ENCODE data around the gene CCDC70.

DNA sequence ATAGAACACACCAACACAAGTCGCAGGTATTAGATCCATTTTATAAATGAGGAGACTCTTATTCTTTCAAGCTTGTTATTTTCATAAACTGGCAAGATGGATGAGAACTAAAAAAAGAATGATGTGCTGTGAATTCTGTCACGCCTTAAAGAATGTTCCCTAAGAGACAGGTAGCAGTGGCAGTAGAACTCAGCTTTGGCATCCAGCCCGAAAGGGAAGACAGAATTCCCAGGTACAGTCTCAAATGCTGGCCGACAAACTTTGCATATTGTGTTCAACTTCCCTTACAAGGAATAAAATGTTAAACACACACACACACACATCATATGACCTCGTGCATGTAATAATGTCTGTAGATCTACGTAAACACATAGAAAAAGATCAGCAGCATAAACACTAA is 20.0 kb upstream of the CCDC70 start:
- TF ChIP-seq SUZ12 (IDR thresholded peaks at IDR 0.05; ENCODE audit: low read length) (no peak), RAD21 (IDR thresholded peaks at IDR 0.05 in 1 of 2, conservative IDR thresholded peaks at IDR 0.05 in 1 of 2; ENCODE audit: low read depth in 2 of 2, low read length in 2 of 2) (no peak), CHD2 (IDR thresholded peaks at IDR 0.05; ENCODE audit: low read length) (no peak), EP300 (IDR thresholded peaks at IDR 0.05; ENCODE audit: borderline replicate concordance in 1 of 2, low read depth in 2 of 2, low read length in 2 of 2) (no peak), ASH2L (IDR thresholded peaks at IDR 0.05; ENCODE audit: low read length) (no peak), TCF12 (IDR thresholded peaks at IDR 0.05; ENCODE audit: low read depth, low read length) (no peak)
- TF ChIP-seq, protein P1, sequence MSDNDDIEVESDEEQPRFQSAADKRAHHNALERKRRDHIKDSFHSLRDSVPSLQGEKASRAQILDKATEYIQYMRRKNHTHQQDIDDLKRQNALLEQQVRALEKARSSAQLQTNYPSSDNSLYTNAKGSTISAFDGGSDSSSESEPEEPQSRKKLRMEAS (IDR thresholded peaks at IDR 0.05), result no peak

Data from H1 (cell line).